Testis (tissue), 3 donors: Measurements from ENCODE around the gene KCNF1. TPM values are rescaled to one million over a fixed set of nuclear protein-coding genes. Genes with fewer than 3 reads are reported as not detected.
A peak's percentile ranks its signal among the peaks of the same experiment; 100 is the strongest.

Experiments used
- DNase-seq: peaks from one replicate; pipeline ENCODE4 v3.0.0-alpha.2; 2019
- H3K27ac ChIP-seq, 2 donors: fragments of 200-600 bp; sonication (generic); one replicate each; pipeline ENCODE4 v1.5.1; 2019
- H3K27me3 ChIP-seq: fragments of 200-600 bp; sonication (generic); one replicate; pipeline ENCODE4 v1.5.1; 2019
- H3K36me3 ChIP-seq: fragments of 200-600 bp; sonication (generic); one replicate; pipeline ENCODE4 v1.5.1; 2017; ENCODE audit warnings: low read depth; ENCODE audit errors: missing control alignments
- H3K4me1 ChIP-seq: fragments of 200-600 bp; sonication (generic); one replicate; pipeline ENCODE4 v1.5.1; 2019
- H3K4me3 ChIP-seq, 2 donors: fragments of 200-600 bp; sonication (generic); one replicate each; pipeline ENCODE4 v1.5.1; 2017 to 2019
- H3K9me3 ChIP-seq: fragments of 200-600 bp; sonication (generic); one replicate; pipeline ENCODE4 v1.5.1; 2017
- CTCF ChIP-seq, 3 experiments: fragments of 450-650 bp in 2 of 3; fragments of 200-600 bp in 1 of 3; sonication (generic) in 1 of 3; IDR thresholded peaks; one replicate each; pipeline ENCODE4 v1.5.1; 2016 to 2019; ENCODE audit warnings: antibody characterized with exemption in 3 of 3, mild to moderate bottlenecking in 2 of 3, moderate library complexity in 1 of 3
- POLR2A ChIP-seq: fragments of 450-650 bp; IDR thresholded peaks from one replicate; pipeline ENCODE4 v1.6.1; 2017; ENCODE audit warnings: antibody characterized with exemption, mild to moderate bottlenecking, moderate library complexity
- WGBS, 2 donors: methylation state at CpG; one replicate each; pipeline ENCODE4 v1.1.5; 2018; 5-methylcytosine and 5-hydroxymethylcytosine counted together
- intact Hi-C: fragments of 100-400 bp; cut with DNase I; formaldehyde crosslinking; loops from one replicate; pipeline ENCODE4 v1.15.1; 2023; ENCODE audit warnings: low total_unique reads
- polyA plus RNA-seq: library from polyadenylated mRNA; stranded (reverse); fragments of 350-450 nt; fragmentation: Illumina TruSeq; extraction: RNeasy Lipid Tissue Mini Kit (QIAGEN cat#74804); gene quantifications from one replicate; pipeline ENCODE4 v1.2.3, GENCODE V29; 2014; ENCODE audit warnings: low read depth, low replicate concordance; ENCODE audit not compliant: insufficient read depth
- total RNA-seq, 2 donors: library from RNA; depleted of rRNA; stranded (reverse); fragments of >200 nt; gene quantifications; one replicate each; pipeline ENCODE4 v1.2.3, GENCODE V29; 2016

Gene KCNF1
- total and polyA plus RNA-seq, 3 donors from 2014 or later: 0.19 to 0.70 (median 0.63) TPM

GRCh38 chr2:10879159-10879558 lies 32.6 kb upstream of the KCNF1 start:
- Histone ChIP-seq H3K36me3 (no peaks in the 10 kb centered on the region), H3K4me3 (peak overlapping the region in 1 of 2 donors; percentile 10), H3K27ac (no peak overlapping the region), H3K27me3 (no peaks in the 10 kb centered on the region), H3K4me1 (peaks cover 2% of the 10 kb centered on the region), H3K9me3 (no peaks in the 10 kb centered on the region)
- intact Hi-C loops: no loop called here
- no peak for TF ChIP-seq CTCF (IDR thresholded peaks at IDR 0.05)
- TF ChIP-seq POLR2A: no peak
- 54 to 72% methylated on average over 6 to 9 of the region's 9 CpGs for WGBS, 2 donors
- DNase-seq: no peak

- TF ChIP-seq POLR2A: no peak
- TF ChIP-seq CTCF (IDR thresholded peaks at IDR 0.05): no peak
- H3K4me3 ChIP-seq: peak overlapping the region; percentile 10 to 21
- DNase-seq: peak; percentile 59
- intact Hi-C loops: no loop called here
- H3K9me3 ChIP-seq: no peaks in the 10 kb centered on the region
- no peaks in the 10 kb centered on the region for H3K27me3 ChIP-seq
- H3K27ac ChIP-seq: no peak overlapping the region
- 63 to 67% methylated on average over 10 to 21 of the region's 22 CpGs for WGBS, 2 donors
- H3K36me3 ChIP-seq: no peaks in the 10 kb centered on the region
- H3K4me1 ChIP-seq: peaks cover 9% of the 10 kb centered on the region
Measured at GRCh38 chr2:10879624-10880585, 31.8 kb upstream of the KCNF1 start.

- intact Hi-C loops: no loop called here
- no peak for DNase-seq
- Histone ChIP-seq H3K4me1 (peaks cover 14% of the 10 kb centered on the region), H3K27ac (no peak overlapping the region), H3K36me3 (no peaks in the 10 kb centered on the region), H3K4me3 (peak overlapping the region; percentile 10 to 21), H3K27me3 (no peaks in the 10 kb centered on the region), H3K9me3 (no peaks in the 10 kb centered on the region)
- TF ChIP-seq POLR2A (no peak), CTCF (IDR thresholded peaks at IDR 0.05) (no peak)
- 76 to 77% methylated on average over 14 to 20 of the region's 20 CpGs for WGBS, 2 donors
Measured at GRCh38 chr2:10880586-10881321, 31.0 kb upstream of the KCNF1 start.

GRCh38 chr2:10882568-10882967 lies 29.2 kb upstream of the KCNF1 start:
- no peak overlapping the region for H3K27ac ChIP-seq
- no peaks in the 10 kb centered on the region for H3K27me3 ChIP-seq
- no peak overlapping the region for H3K4me3 ChIP-seq
- no peak for DNase-seq
- WGBS, 2 donors: 90 to 92% methylated on average over 3 of the region's 3 CpGs
- H3K36me3 ChIP-seq: no peaks in the 10 kb centered on the region
- H3K9me3 ChIP-seq: no peaks in the 10 kb centered on the region
- peaks cover 14% of the 10 kb centered on the region for H3K4me1 ChIP-seq
- no peak for TF ChIP-seq POLR2A
- no peak for TF ChIP-seq CTCF (IDR thresholded peaks at IDR 0.05)
- intact Hi-C loops: no loop called here
